ENCODE measurements around the gene FOXC1. TPM values are rescaled to one million over a fixed set of nuclear protein-coding genes. Genes with fewer than 3 reads are reported as not detected.

FOXC1 gene
- total RNA-seq, 2 experiments from 2014 or later = not detected

GRCh38 chr6:1570848-1571247 is 38.9 kb upstream of the FOXC1 start:
- BruUV-seq (replicated peaks) = no TSS peak
- CTCF ChIA-PET (ENCODE audit: unreplicated experiment) = no interaction called here

DNA sequence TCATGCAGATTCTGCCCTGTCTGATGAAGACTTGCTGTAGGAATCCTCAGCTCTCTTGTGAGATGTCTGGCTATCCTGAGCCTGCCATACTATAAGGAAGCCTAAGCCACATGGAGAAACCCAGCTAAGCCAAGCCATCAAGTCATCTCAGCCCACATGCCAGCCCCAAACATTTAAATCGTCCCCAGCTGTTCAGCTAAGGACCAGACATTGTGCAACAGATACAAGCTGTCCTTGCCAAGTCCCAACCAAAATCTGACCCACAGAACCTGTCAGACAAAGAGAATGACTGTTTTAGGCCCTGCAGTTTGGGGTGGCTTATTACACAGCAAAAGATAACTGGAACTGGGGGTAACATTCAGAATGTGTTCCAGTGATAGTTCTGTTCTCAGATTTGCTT is 36.8 kb upstream of the FOXC1 start:
- POLR2A ChIA-PET = interaction anchor here (0.8 kb wide), 1 partner anchor 24 kb away, joined by 3 read pairs; no protein-coding TSS in a partner anchor
- BruUV-seq (replicated peaks) = no TSS peak
- H3K9me3 ChIP-seq (ENCODE audit: low read length) = peaks cover 14% of the 10 kb centered on the region; the same call in 1 of the 2 replicates
- no peak overlapping the region for H3K4me3 ChIP-seq (ENCODE audit: low read depth, low read length, poor library complexity, severe bottlenecking)
- TF ChIP-seq CTCF (conservative IDR thresholded peaks at IDR 0.05; ENCODE audit: low read length) (no peak), EZH2phosphoT487 (IDR thresholded peaks at IDR 0.05; ENCODE audit: borderline replicate concordance, low read depth, low read length) (no peak)
- CTCF ChIA-PET (ENCODE audit: unreplicated experiment) = no interaction called here
- no peaks in the 10 kb centered on the region for H3K36me3 ChIP-seq (ENCODE audit: insufficient read depth, low read length)
- no peaks in the 10 kb centered on the region for H4K20me1 ChIP-seq (ENCODE audit: insufficient read depth, low read length)
- H3K4me1 ChIP-seq (ENCODE audit: insufficient read depth, low read length, poor library complexity, severe bottlenecking) = no peaks in the 10 kb centered on the region
- H3K79me2 ChIP-seq (ENCODE audit: insufficient read depth, low read depth, low read length) = no peaks in the 10 kb centered on the region
- intact Hi-C loops (cut with micrococcal nuclease; ENCODE audit: unreplicated experiment) = no loop called here
- no peaks in the 10 kb centered on the region for H3K9me2 ChIP-seq (ENCODE audit: insufficient read depth, low read length)
- H2AFZ ChIP-seq (ENCODE audit: low read length) = no peak overlapping the region
- no peak overlapping the region for H3K27ac ChIP-seq (ENCODE audit: low read depth, low read length, poor library complexity, severe bottlenecking)
- H3K4me2 ChIP-seq (ENCODE audit: low read length) = no peak overlapping the region
- no peak for DNase-seq (ENCODE audit: low spot score)

More at GRCh38 chr6:1570848-1571247, 38.9 kb upstream of the FOXC1 start:
- no peaks in the 10 kb centered on the region for H3K9me2 ChIP-seq (ENCODE audit: insufficient read depth, low read length)
- no peak overlapping the region for H3K4me3 ChIP-seq (ENCODE audit: low read depth, low read length, poor library complexity, severe bottlenecking)
- H3K4me2 ChIP-seq (ENCODE audit: low read length) = no peak overlapping the region
- POLR2A ChIA-PET = no interaction called here
- no peak overlapping the region for H2AFZ ChIP-seq (ENCODE audit: low read length)
- H3K79me2 ChIP-seq (ENCODE audit: insufficient read depth, low read depth, low read length) = no peaks in the 10 kb centered on the region
- H3K36me3 ChIP-seq (ENCODE audit: insufficient read depth, low read length) = no peaks in the 10 kb centered on the region
- no peak for TF ChIP-seq CTCF (conservative IDR thresholded peaks at IDR 0.05; ENCODE audit: low read length)
- no peak for TF ChIP-seq EZH2phosphoT487 (IDR thresholded peaks at IDR 0.05; ENCODE audit: borderline replicate concordance, low read depth, low read length)
- H3K27ac ChIP-seq (ENCODE audit: low read depth, low read length, poor library complexity, severe bottlenecking) = no peak overlapping the region
- intact Hi-C loops (cut with micrococcal nuclease; ENCODE audit: unreplicated experiment) = no loop called here
- DNase-seq (ENCODE audit: low spot score) = no peak
- H4K20me1 ChIP-seq (ENCODE audit: insufficient read depth, low read length) = no peaks in the 10 kb centered on the region
- H3K9me3 ChIP-seq (ENCODE audit: low read length) = peaks cover 14% of the 10 kb centered on the region; the same call in 1 of the 2 replicates
- H3K4me1 ChIP-seq (ENCODE audit: insufficient read depth, low read length, poor library complexity, severe bottlenecking) = no peaks in the 10 kb centered on the region

DNA sequence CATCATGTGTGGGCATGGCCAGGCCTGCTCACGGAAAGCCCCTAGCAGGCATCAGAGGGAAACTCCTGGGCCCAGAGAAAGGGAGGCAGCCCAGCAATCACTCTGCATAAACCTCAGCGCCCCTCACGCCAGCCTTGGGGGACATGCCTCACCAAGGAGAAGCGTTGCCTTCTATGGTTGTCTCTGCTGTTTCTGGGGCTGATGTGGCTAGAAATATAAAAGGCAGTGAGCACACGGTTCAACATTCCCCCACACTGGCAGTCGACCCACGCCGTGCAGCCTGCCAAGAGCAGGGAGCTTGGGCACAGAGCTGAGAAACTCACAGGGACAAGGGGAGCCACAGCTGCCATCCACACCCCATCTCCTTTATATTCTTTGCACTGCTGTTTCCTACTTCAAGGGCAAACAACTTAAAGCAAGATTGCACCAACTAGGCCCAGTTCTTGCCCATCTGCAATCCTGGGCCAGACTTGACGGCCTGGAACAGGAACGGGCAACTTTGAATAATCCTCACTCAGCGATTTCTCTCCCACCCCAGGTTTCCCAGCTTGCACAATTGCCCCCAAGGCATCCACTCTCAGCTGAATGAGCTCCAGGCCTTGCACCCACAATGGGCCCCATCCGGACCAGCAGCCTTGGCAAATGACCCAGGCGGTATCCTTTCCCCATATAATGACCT is 35.5 kb upstream of the FOXC1 start:
- BruUV-seq (replicated peaks) = no TSS peak
- Histone ChIP-seq H2AFZ (ENCODE audit: low read length) (no peak overlapping the region), H4K20me1 (ENCODE audit: insufficient read depth, low read length) (no peaks in the 10 kb centered on the region), H3K4me2 (ENCODE audit: low read length) (no peak overlapping the region), H3K27ac (ENCODE audit: low read depth, low read length, poor library complexity, severe bottlenecking) (no peak overlapping the region), H3K9me3 (ENCODE audit: low read length) (peaks cover 14% of the 10 kb centered on the region; the same call in 1 of the 2 replicates), H3K4me3 (ENCODE audit: low read depth, low read length, poor library complexity, severe bottlenecking) (no peak overlapping the region), H3K9me2 (ENCODE audit: insufficient read depth, low read length) (no peaks in the 10 kb centered on the region), H3K36me3 (ENCODE audit: insufficient read depth, low read length) (no peaks in the 10 kb centered on the region), H3K4me1 (ENCODE audit: insufficient read depth, low read length, poor library complexity, severe bottlenecking) (no peaks in the 10 kb centered on the region), H3K79me2 (ENCODE audit: insufficient read depth, low read depth, low read length) (no peaks in the 10 kb centered on the region)
- TF ChIP-seq CTCF (conservative IDR thresholded peaks at IDR 0.05; ENCODE audit: low read length) = no peak
- no peak for TF ChIP-seq EZH2phosphoT487 (IDR thresholded peaks at IDR 0.05; ENCODE audit: borderline replicate concordance, low read depth, low read length)
- DNase-seq (ENCODE audit: low spot score) = no peak
- ChIA-PET CTCF (ENCODE audit: unreplicated experiment) (no interaction called here), POLR2A (interaction anchor here (0.6 kb wide), 1 partner anchor 239 kb away, joined by 3 read pairs; no protein-coding TSS in a partner anchor)
- intact Hi-C loops (cut with micrococcal nuclease; ENCODE audit: unreplicated experiment) = no loop called here
